Vein endothelial cell (primary cell): ENCODE results near the gene FCRLB. TPM values are rescaled to one million over a fixed set of nuclear protein-coding genes. Genes with fewer than 3 reads are reported as not detected.

Experiments used
- small RNA-seq: library from RNA; depleted of rRNA; stranded (forward); fragments of <200 nt; gene quantifications from one replicate; pipeline ENCODE3, GENCODE V24; 2012
- total RNA-seq: library from RNA; depleted of rRNA; stranded (reverse); fragments of >200 nt; gene quantifications from 2 replicates; pipeline ENCODE4 v1.2.3, GENCODE V29; 2012

The FCRLB gene, protein sequence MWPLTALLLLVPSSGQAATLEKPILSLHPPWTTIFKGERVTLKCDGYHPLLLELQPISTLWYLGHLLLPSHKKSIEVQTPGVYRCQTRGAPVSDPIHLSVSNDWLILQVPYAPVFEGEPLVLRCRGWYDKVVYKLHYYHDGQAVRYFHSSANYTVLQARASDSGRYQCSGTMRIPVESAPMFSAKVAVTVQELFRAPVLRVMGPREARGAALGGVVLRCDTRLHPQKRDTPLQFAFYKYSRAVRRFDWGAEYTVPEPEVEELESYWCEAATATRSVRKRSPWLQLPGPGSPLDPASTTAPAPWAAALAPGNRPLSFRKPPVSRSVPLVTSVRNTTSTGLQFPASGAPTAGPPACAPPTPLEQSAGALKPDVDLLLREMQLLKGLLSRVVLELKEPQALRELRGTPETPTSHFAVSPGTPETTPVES
- total RNA-seq, result 0.65 and 2.7 TPM in 2 replicates

DNA sequence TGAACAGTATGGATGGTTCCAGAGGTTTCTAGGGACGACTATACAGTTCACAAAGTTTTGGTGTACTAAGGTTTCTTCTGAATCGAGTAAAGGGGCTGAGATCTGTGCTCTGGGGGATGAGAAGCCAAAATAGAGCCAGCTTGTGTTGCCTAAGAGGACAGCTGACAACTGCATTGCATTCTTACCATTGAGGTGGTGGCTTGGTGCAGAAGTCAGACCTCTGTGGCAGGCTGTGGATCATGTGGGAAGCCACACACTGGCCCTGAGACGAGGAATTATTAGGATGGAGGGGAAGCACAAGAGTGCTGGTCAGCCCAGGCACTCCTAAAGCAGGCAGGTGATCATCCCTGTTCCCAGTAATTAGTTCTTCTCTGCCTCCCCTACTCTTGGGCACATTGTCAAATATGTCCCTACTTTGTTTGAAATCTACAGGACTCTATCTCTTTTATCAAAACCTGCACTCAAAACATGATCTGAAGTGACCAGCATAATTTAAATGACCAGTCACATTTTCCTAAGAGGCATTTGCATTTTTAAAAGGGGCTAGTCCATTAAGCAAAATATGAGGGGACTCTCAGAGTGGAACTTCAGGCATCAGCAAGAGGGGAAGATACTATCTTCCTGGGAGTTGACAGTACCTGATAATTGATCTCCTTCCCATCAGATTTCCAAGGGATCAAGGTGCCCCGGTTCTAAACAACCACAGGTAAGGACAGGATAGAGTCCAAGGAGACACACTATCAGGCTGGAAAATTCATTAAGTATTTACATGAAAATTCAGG lies at the start of gene FCRLB:
Gene FCRLB, plus strand, starts transcription at position 589 of the 782 bp plus-strand sequence. CDS start 1,129 bp downstream, outside the sequence.

DNA sequence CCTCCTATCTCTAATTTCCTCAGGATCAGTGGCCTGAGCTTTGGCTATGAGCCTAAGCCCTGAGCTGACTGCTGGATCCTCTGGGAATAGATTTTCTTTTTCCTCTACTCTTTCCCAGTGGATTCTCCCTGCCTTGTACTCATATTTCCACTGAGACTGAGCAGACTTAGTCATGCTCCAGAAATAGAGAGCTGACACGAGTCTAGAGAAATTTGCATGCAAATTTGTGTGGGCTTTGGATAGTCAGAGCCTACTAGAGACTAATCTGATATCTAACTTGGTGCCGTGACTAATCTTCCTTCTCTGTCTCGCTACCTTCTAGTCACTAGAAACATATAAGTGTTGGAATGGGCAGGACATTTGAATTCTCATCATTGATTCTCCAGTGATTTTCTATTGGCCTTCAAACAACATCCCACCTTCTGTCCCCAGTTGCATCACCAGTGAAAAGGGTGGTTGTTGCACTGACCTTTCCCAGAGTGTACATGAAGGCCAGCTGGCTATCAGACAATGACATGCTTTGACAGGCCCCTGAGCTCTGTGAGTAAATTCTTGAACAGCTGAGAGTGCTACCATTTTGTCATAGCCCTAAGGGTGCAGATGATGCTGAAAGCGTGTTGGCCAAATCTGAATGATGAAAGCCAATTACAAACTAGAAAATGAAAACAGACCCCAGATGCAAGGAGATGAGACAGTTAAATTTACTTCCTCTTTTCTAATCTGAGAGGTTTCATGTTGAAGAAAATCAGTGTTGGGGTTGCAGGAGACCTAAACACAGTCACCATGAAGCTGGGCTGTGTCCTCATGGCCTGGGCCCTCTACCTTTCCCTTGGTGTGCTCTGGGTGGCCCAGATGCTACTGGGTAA lies 14.6 kb upstream of the FCRLB start, which contains the start of gene FCRLA:
Gene FCRLA, plus strand, starts transcription at position 748 of the 866 bp plus-strand sequence. Its CDS starts 36 bp downstream, at position 784.

DNA sequence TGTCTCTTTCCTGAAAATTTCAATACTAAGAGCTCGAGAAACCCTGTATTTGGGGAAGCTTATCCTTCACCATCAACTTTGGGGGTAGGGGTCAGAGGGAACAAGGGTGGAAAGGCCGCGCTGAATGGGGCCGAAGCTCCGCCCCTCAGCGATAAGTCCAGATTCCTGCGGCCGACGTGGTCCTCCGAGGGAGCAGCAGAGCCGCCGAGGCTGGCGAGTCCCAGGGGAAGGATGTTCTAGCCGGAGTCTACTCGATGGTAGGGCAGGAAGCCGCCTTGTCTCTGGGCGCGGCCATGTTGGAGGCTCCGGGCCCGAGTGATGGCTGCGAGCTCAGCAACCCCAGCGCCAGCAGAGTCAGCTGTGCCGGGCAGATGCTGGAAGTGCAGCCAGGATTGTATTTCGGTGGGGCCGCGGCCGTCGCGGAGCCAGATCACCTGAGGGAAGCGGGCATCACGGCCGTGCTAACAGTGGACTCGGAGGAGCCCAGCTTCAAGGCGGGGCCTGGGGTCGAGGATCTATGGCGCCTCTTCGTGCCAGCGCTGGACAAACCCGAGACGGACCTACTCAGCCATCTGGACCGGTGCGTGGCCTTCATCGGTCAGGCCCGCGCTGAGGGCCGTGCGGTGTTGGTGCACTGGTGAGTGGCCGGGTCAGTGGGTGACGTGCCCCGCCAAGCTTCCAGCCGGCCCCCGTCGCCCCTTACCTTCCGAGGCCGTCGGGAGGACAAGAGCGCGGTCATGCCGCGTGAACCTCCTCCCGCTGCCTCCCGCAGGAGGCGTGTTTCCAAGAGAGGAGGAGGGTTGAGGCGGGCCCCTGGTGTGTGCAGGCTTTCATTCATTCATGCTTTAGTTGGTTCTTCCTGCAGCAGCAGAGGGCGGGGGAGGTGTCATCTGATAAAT lies 28.4 kb downstream of the FCRLB start, which contains the start of gene DUSP12:
Gene DUSP12, plus strand, starts transcription at position 278 of the 899 bp plus-strand sequence. Its CDS starts 16 bp downstream, at position 294.

DNA sequence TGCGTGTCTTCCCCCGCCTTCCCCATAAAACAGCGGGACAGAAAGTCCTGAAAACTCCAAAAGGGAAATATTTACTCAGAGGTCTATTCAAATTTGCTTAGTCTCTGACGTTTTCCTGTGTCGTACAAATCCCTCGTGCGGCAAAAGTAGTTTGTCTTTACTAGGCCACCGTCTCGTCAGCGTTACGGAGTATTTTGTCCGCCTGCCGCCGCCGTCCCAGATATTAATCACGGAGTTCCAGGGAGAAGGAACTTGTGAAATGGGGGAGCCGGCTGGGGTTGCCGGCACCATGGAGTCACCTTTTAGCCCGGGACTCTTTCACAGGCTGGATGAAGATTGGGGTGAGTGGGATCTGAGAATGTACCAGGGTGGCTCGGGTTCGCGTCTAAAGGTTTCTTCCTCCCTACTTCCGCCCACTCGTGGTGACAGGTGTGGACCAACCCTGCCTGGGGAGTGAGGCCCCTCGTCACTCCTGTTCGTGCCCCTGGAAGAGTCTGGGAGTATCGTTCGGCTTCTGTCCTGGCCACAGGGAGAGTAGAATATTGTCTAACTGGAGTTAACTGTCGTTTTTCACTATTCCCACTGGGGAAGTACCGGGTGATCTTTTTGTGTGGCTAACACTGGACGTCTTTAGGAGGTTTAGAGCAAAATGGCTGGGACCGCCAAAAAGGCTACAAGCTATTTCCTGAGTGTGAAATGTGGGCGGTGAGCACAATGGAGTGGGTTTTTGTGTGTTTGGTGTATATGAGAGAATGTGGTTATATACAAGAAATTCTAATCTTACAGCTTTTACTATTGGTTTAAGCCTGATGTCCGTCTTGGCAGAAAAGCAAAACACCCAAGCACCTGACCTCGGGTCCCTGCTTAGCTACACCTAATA lies 45.0 kb downstream of the FCRLB start, which contains the start of gene ATF6:
Gene ATF6, plus strand, starts transcription at position 219 of the 880 bp plus-strand sequence. Its CDS starts 41 bp downstream, at position 260.

Small RNA genes lying within 50 kb of the gene (small RNA-seq; reads per million reads assigned to genes)
- gene RF00019 (not detected), gene RN7SL466P (not detected)

Other genes with a start within 250 kb of the FCRLB start
- under 0.01 and 0.10 TPM in 2 replicates for gene FCGR2A, start 216.1 kb upstream of the FCRLB start, total RNA-seq
- 0.10 and 0.33 TPM in 2 replicates for gene HSPA6, start 197.0 kb upstream of the FCRLB start, total RNA-seq
- gene FCGR3A, start 171.7 kb upstream of the FCRLB start, total RNA-seq, result under 0.01 TPM in 1 of 2 replicates, not detected in the other
- not detected in 2 replicates for gene FCGR3B, start 90.4 kb upstream of the FCRLB start, total RNA-seq
- not detected in 2 replicates for gene FCGR2B, start 58.4 kb upstream of the FCRLB start, total RNA-seq
- 0.10 TPM in 1 of 2 replicates, not detected in the other for gene FCRLA, start 14.3 kb upstream of the FCRLB start, total RNA-seq
- gene DUSP12, start 28.2 kb downstream of the FCRLB start, total RNA-seq, result 20.9 and 34.3 TPM in 2 replicates
- gene ATF6, start 44.8 kb downstream of the FCRLB start, total RNA-seq, result 71.2 and 84.4 TPM in 2 replicates